ENCODE measurements around the gene SOS2. TPM values are rescaled to one million over a fixed set of nuclear protein-coding genes. Genes with fewer than 3 reads are reported as not detected.

SOS2 gene
- total and polyA plus RNA-seq, 2 of the 8 experiments (the other 6 are each of a cell fraction or from before 2014, with no cell fraction given): 2.8 to 12.7 TPM

DNA sequence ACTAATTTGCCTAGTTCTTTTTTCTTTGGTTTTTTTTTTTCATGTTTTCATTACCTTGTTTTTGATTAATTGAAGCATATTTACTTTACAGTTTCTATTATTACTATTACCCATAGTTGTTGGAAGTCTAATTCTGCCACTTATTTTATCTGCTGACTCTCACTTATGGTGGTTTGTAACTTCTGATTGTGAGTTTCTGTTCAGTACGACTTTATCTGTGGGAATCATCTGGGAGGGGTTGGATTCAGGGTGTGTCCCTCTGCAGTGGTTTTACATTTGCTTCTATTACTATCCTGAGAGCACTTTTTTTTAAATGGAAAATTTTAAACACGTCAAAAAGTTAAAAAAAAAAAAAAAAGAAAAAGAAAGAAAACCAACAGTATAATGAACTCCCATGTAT lies 26.4 kb upstream of the SOS2 start (continued):
- TF ChIP-seq TCF12 (IDR thresholded peaks at IDR 0.05; ENCODE audit: low read depth, low read length) (no peak), POLR2A (IDR thresholded peaks at IDR 0.05; ENCODE audit: control extremely low read depth in 1 of 2, low read depth in 2 of 2, low read length in 2 of 2) (no peak), NRF1 (IDR thresholded peaks at IDR 0.05; ENCODE audit: low read depth, low read length) (no peak)

Data from H1 (cell line).